Hepatocyte (in vitro differentiated cells): ENCODE measurements around the gene GRIK1.

Experiments
- EZH2 ChIP-seq: fragments of 200-600 bp; sonication (generic); IDR thresholded peaks from 2 replicates; pipeline ENCODE4 v1.6.1; 2016; ENCODE audit warnings: antibody characterized with exemption, mild to moderate bottlenecking, borderline replicate concordance
- TF ChIP-seq, protein P1 (sequence below): fragments of 200-600 bp; sonication (generic); IDR thresholded peaks from 2 replicates; pipeline ENCODE4 v1.5.1; 2016; ENCODE audit warnings: antibody characterized with exemption, mild to moderate bottlenecking; ENCODE audit not compliant: poor library complexity

DNA sequence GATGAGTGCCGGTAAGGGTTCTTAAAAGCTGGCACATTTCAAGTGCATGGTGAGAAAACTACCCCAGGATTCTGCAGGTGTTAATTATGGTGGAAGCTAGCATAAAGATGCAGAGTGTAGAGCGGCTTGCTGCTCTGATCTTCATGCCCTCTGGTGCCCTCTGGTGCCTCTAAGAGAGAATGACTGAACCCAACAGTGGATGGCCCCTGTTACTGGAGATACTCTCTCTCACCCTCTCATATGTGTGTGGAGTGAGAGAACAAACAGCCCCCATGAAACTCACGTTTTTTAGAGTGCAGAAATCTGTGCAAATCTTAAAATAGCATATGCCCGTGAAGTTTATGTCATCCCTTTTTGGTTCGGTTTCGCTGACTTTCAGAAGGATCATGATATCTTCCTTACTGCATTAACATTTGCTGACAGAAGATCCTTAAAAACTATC is 90.0 kb downstream of the GRIK1 start:
- TF ChIP-seq, protein P1, sequence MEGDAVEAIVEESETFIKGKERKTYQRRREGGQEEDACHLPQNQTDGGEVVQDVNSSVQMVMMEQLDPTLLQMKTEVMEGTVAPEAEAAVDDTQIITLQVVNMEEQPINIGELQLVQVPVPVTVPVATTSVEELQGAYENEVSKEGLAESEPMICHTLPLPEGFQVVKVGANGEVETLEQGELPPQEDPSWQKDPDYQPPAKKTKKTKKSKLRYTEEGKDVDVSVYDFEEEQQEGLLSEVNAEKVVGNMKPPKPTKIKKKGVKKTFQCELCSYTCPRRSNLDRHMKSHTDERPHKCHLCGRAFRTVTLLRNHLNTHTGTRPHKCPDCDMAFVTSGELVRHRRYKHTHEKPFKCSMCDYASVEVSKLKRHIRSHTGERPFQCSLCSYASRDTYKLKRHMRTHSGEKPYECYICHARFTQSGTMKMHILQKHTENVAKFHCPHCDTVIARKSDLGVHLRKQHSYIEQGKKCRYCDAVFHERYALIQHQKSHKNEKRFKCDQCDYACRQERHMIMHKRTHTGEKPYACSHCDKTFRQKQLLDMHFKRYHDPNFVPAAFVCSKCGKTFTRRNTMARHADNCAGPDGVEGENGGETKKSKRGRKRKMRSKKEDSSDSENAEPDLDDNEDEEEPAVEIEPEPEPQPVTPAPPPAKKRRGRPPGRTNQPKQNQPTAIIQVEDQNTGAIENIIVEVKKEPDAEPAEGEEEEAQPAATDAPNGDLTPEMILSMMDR, result peak; percentile 81
- TF ChIP-seq EZH2, result no peak
